ENCODE results near the gene PDCD1LG2.

- TF ChIP-seq CTCF (IDR thresholded peaks at IDR 0.05) (no peak), POLR2A (IDR thresholded peaks at IDR 0.05) (no peak)
These were observed 101.8 kb downstream of the PDCD1LG2 start for GRCh38 chr9:5612185-5612530.
